Measurements from ENCODE around the gene LARGE2.

GRCh38 chr11:45927684-45928413 is 5.4 kb downstream of the LARGE2 start:
- TF ChIP-seq, protein P1, sequence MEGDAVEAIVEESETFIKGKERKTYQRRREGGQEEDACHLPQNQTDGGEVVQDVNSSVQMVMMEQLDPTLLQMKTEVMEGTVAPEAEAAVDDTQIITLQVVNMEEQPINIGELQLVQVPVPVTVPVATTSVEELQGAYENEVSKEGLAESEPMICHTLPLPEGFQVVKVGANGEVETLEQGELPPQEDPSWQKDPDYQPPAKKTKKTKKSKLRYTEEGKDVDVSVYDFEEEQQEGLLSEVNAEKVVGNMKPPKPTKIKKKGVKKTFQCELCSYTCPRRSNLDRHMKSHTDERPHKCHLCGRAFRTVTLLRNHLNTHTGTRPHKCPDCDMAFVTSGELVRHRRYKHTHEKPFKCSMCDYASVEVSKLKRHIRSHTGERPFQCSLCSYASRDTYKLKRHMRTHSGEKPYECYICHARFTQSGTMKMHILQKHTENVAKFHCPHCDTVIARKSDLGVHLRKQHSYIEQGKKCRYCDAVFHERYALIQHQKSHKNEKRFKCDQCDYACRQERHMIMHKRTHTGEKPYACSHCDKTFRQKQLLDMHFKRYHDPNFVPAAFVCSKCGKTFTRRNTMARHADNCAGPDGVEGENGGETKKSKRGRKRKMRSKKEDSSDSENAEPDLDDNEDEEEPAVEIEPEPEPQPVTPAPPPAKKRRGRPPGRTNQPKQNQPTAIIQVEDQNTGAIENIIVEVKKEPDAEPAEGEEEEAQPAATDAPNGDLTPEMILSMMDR (IDR thresholded peaks at IDR 0.05) = no peak
- no peak for TF ChIP-seq POLR2A (IDR thresholded peaks at IDR 0.05)

Measured in right lobe of liver (tissue), 4 donors.